Ovary (tissue), 3 donors: ENCODE results near the gene MAP4.

Experiments used
- CTCF ChIP-seq, 3 donors: fragments of 450-650 bp in 2 of 3; fragments of 200-600 bp in 1 of 3; IDR thresholded peaks; one replicate each; pipeline versions ENCODE4 v1.5.1 to v1.8.0; 2016 to 2022; ENCODE audit warnings: antibody characterized with exemption in 3 of 3, mild to moderate bottlenecking in 1 of 3
- EP300 ChIP-seq: sonication (generic); formaldehyde crosslinking; IDR thresholded peaks from one replicate; pipeline ENCODE4 v1.6.1; 2017; ENCODE audit warnings: antibody characterized with exemption
- POLR2A ChIP-seq: fragments of 450-650 bp; IDR thresholded peaks from one replicate; pipeline ENCODE4 v1.6.1; 2017; ENCODE audit warnings: antibody characterized with exemption, mild to moderate bottlenecking, moderate library complexity
- donor health status: DM: no; HTN: no; CAD: no.

- TF ChIP-seq CTCF (IDR thresholded peaks at IDR 0.05) (no peak), POLR2A (no peak), EP300 (no peak)
Measured at GRCh38 chr3:47852604-47853602, 163.3 kb downstream of the MAP4 start.
